KMS-11 (cell line): ENCODE results near the gene IRS4.
A peak's percentile ranks its signal among the peaks of the same experiment; 100 is the strongest.

ENCODE experiments used
- H2AFZ ChIP-seq: fragments of 200-600 bp; sonication (generic); 2 replicates; pipeline ENCODE4 v1.6.1; 2016; ENCODE audit warnings: antibody characterized with exemption, mixed run types, low read depth
- H3K27ac ChIP-seq: fragments of 200-600 bp; sonication (generic); 2 replicates; pipeline ENCODE4 v1.6.1; 2016; ENCODE audit warnings: mild to moderate bottlenecking, mixed run types
- H3K27me3 ChIP-seq: fragments of 200-600 bp; sonication (generic); 2 replicates; pipeline ENCODE4 v1.6.1; 2017; ENCODE audit warnings: mild to moderate bottlenecking, low read depth, mixed run types, moderate library complexity; ENCODE audit not compliant: insufficient read depth
- H3K36me3 ChIP-seq: fragments of 200-600 bp; sonication (generic); 2 replicates; pipeline ENCODE4 v1.6.1; 2017; ENCODE audit warnings: mild to moderate bottlenecking, mixed run types; ENCODE audit not compliant: insufficient read depth
- H3K4me1 ChIP-seq: fragments of 200-600 bp; sonication (generic); 2 replicates; pipeline ENCODE4 v1.6.1; 2016; ENCODE audit warnings: mild to moderate bottlenecking, low read depth, mixed run types; ENCODE audit not compliant: poor library complexity, severe bottlenecking
- H3K4me2 ChIP-seq: fragments of 200-600 bp; sonication (generic); 2 replicates; pipeline ENCODE4 v1.7.0; 2016; ENCODE audit warnings: mild to moderate bottlenecking, mixed run types
- H3K4me3 ChIP-seq: fragments of 200-600 bp; sonication (generic); IDR thresholded peaks from 2 replicates; pipeline ENCODE4 v1.6.1; 2017; ENCODE audit warnings: low read depth, low read length, mixed read lengths; ENCODE audit not compliant: insufficient read depth
- H3K79me2 ChIP-seq: fragments of 200-600 bp; sonication (generic); 2 replicates; pipeline ENCODE4 v1.6.1; 2016; ENCODE audit warnings: low read depth, mixed run types; ENCODE audit not compliant: insufficient read depth
- H3K9ac ChIP-seq: fragments of 200-600 bp; sonication (generic); 2 replicates; pipeline ENCODE4 v1.6.1; 2016; ENCODE audit warnings: mild to moderate bottlenecking, mixed run types
- H4K20me1 ChIP-seq: fragments of 200-600 bp; sonication (generic); 2 replicates; pipeline ENCODE4 v1.6.1; 2016; ENCODE audit warnings: mild to moderate bottlenecking, mixed run types; ENCODE audit not compliant: insufficient read depth
- CTCF ChIP-seq: fragments of 200-600 bp; sonication (generic); conservative IDR thresholded peaks from 2 replicates; pipeline ENCODE4 v1.6.1; 2017; ENCODE audit warnings: low read depth, mild to moderate bottlenecking, antibody characterized with exemption, low read length, moderate library complexity, mixed read lengths

Gene IRS4

GRCh38 chrX:108712886-108713285, 23.5 kb downstream of the IRS4 start:
- Histone ChIP-seq H3K4me1 (no peaks in the 10 kb centered on the region), H3K9ac (no peak overlapping the region), H3K27me3 (no peaks in the 10 kb centered on the region), H3K4me2 (no peak overlapping the region), H3K4me3 (no peak overlapping the region), H4K20me1 (no peaks in the 10 kb centered on the region), H2AFZ (no peak overlapping the region), H3K27ac (no peak overlapping the region), H3K79me2 (no peaks in the 10 kb centered on the region), H3K36me3 (no peaks in the 10 kb centered on the region)
- no peak for TF ChIP-seq CTCF

- Histone ChIP-seq H2AFZ (no peak overlapping the region), H3K4me3 (no peak overlapping the region), H3K27me3 (no peaks in the 10 kb centered on the region), H3K9ac (no peak overlapping the region), H4K20me1 (no peaks in the 10 kb centered on the region), H3K27ac (no peak overlapping the region), H3K4me1 (no peaks in the 10 kb centered on the region), H3K79me2 (no peaks in the 10 kb centered on the region), H3K36me3 (no peaks in the 10 kb centered on the region), H3K4me2 (no peak overlapping the region)
- TF ChIP-seq CTCF = no peak
Observed at GRCh38 chrX:108704839-108705238, 31.5 kb downstream of the IRS4 start.

GRCh38 chrX:108702530-108702929, 33.8 kb downstream of the IRS4 start:
- Histone ChIP-seq H3K27ac (no peak overlapping the region), H2AFZ (no peak overlapping the region), H3K4me1 (no peaks in the 10 kb centered on the region), H3K4me2 (no peak overlapping the region), H3K36me3 (no peaks in the 10 kb centered on the region), H4K20me1 (no peaks in the 10 kb centered on the region), H3K4me3 (no peak overlapping the region), H3K79me2 (no peaks in the 10 kb centered on the region), H3K9ac (no peak overlapping the region), H3K27me3 (no peaks in the 10 kb centered on the region)
- TF ChIP-seq CTCF = no peak

- Histone ChIP-seq H2AFZ (no peak overlapping the region), H3K4me1 (no peaks in the 10 kb centered on the region), H3K4me2 (no peak overlapping the region), H4K20me1 (no peaks in the 10 kb centered on the region), H3K9ac (no peak overlapping the region), H3K27me3 (no peaks in the 10 kb centered on the region), H3K36me3 (no peaks in the 10 kb centered on the region), H3K79me2 (no peaks in the 10 kb centered on the region), H3K27ac (no peak overlapping the region), H3K4me3 (no peak overlapping the region)
- TF ChIP-seq CTCF = no peak
Observed at GRCh38 chrX:108701633-108702032, 34.7 kb downstream of the IRS4 start.

- Histone ChIP-seq H3K27ac (no peak overlapping the region), H3K36me3 (no peaks in the 10 kb centered on the region), H3K27me3 (no peaks in the 10 kb centered on the region), H3K9ac (no peak overlapping the region), H3K4me1 (no peaks in the 10 kb centered on the region), H4K20me1 (no peaks in the 10 kb centered on the region), H3K4me2 (no peak overlapping the region), H2AFZ (no peak overlapping the region), H3K79me2 (no peaks in the 10 kb centered on the region), H3K4me3 (no peak overlapping the region)
- peak; percentile 57 for TF ChIP-seq CTCF
Observed at GRCh38 chrX:108699368-108699767, 37.0 kb downstream of the IRS4 start.
